GM18873 (cell line): ENCODE measurements around the gene ACOXL.
"Not testable (repeated sequence)": the region's sequence is repeated elsewhere in the genome, so short reads cannot be mapped to it uniquely, and the experiment has no call there.

ENCODE experiments used
- ATAC-seq: cut with Tn5 transposase; IDR thresholded peaks from one replicate; pipeline ENCODE4 v1.9.1; 2021; ENCODE audit warnings: mild to moderate bottlenecking, moderate library complexity, moderate number of reproducible peaks; ENCODE audit not compliant: unreplicated experiment, low FRiP score

Gene ACOXL

DNA sequence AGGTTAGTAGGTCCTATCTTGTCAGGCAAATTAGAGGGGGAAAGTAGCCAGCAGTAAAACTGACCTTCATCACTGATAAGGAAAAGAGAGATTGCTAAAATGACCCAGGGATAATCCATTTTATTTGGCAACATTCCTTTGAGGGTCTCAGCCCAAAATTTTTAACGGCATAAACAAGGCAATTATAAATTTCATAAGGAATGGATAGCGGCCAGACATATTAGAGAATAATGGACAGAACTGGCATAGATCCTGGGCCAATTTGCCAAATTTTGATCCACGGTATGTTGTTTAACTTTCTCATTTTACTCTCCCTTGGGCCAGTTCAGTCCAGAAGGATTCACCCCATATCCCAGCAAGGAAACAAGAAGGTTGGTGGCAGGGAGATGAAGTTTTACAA is 217.9 kb downstream of the ACOXL start:
- ATAC-seq: no peak

- ATAC-seq: no peak
Observed at GRCh38 chr2:110955045-110955444, 222.7 kb downstream of the ACOXL start.

DNA sequence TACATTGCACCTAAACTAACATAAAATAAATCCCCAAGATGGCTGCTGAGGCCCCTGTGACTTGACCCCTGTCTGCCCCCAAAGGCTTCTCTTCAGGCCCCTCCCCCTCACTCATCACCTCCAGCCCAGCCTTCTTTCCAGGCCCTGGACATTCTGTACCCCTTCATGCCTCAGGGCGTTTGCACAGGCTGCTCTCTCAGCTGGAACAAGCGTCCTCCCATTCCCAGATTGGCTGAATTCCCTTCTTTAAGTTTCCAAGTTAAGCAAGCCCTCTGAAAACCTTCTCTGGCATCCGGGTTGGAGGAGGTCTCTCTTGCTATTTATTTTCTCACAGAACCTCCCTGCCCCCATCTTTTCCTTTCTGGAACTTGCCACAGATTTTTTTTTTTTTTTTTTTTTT is 223.2 kb downstream of the ACOXL start:
- ATAC-seq: no peak

GRCh38 chr2:110957293-110957692 is 224.9 kb downstream of the ACOXL start:
- no peak for ATAC-seq

- ATAC-seq: no peak
Observed at GRCh38 chr2:110958346-110959119, 226.2 kb downstream of the ACOXL start.

DNA sequence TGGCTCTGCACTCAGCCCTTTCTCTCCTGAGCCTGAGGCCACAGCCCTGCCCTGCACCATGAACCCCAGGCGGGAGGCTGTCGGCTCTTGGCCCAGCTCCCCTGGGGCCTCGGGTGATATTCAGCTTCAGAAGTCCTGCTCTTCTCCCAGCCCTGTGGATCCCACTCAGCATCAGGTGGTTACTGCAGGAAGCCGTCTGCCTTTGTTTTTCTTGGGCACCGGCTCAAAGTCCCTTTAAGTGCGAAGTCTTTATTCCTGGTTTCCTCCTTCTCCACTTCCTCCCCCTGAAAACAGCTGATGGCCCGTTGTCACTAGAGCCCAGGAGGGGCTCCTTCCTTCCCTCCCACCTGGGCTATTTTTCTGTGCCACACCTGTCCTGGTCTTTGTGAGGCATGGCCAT is 226.8 kb downstream of the ACOXL start:
- ATAC-seq: no peak

- no peak for ATAC-seq
Observed at GRCh38 chr2:110960281-110960680, 227.9 kb downstream of the ACOXL start.

- no peak for ATAC-seq
Observed at GRCh38 chr2:110960954-110961353, 228.6 kb downstream of the ACOXL start.

DNA sequence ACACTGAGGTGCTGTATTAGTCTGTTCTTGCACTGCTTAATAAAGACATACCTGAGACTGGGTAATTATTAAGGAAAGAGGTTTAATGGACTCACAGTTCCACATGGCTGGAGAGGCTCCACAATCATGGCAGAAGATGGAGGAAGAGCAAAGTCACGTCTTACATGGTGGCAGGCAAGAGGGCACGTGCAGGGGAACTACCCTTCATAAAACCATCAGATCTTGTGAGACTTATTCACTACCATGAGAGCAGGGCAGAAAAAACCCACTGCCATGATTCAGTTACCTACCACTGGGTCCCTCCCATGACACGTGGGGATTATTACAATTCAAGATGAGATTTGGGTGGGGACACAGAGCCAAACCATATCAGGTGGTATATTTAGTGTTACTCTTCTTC is 229.3 kb downstream of the ACOXL start:
- not testable (repeated sequence) for ATAC-seq

- ATAC-seq: no peak
Observed at GRCh38 chr2:110969696-110970095, 237.3 kb downstream of the ACOXL start.

- ATAC-seq: no peak
Observed at GRCh38 chr2:110970201-110970600, 237.8 kb downstream of the ACOXL start.

DNA sequence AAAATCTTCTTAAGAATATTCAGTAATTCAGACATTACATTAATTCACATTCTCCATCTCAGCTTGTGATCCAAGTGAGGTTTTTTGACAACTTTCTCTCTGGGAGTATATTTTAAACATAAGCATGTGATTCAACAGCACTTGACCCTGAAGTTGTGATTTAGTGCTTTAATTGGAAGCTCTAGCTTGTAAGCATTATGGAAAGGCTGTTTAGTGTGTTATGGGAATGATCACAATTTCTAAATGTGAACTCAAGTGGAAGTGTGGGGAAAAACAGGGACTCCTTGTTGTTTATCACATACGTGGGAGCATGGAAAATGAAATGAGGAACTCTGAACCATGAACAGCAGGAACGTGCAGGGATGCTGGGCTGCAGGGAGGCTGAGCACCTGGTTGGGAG is 239.4 kb downstream of the ACOXL start:
- no peak for ATAC-seq

DNA sequence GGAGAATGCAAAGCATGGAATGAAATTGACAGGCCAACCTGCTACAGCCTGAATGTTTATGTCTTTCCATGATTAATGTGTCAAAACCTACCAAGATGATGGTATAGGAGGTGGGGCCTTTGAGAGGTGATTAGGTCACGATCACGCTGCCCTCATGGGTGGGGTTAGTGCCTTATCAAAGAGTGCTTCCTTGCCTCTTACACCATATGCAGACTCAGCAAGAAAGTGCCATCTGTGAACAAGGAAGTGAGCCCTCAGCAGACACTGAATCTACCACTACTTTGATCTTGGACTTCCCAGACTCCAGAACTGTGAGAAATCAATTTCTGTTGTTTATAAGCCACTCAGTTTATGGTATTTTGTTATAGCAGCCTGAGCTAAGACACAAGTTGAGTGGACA is 240.9 kb downstream of the ACOXL start:
- ATAC-seq: no peak

DNA sequence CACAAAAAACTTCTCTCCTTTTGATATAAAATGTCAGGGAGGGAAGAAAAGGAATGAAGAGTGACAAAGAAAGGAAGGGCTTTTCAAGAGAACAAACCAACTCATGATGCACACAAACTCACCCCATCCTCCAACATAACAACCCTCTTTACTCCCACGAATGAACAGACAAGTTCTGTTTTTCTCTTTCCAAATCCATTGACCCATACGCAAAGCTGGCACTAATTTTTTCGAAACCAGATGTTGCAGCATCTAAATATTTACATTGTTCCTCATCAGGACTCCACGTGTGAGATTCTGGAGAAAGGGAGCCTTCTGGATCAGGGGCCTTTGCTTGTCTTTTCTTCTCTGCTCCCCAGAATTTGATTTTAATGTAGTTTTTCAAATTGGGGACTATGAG is 245.0 kb downstream of the ACOXL start:
- ATAC-seq: no peak

GRCh38 chr2:110978148-110978547 is 245.8 kb downstream of the ACOXL start:
- ATAC-seq: no peak

DNA sequence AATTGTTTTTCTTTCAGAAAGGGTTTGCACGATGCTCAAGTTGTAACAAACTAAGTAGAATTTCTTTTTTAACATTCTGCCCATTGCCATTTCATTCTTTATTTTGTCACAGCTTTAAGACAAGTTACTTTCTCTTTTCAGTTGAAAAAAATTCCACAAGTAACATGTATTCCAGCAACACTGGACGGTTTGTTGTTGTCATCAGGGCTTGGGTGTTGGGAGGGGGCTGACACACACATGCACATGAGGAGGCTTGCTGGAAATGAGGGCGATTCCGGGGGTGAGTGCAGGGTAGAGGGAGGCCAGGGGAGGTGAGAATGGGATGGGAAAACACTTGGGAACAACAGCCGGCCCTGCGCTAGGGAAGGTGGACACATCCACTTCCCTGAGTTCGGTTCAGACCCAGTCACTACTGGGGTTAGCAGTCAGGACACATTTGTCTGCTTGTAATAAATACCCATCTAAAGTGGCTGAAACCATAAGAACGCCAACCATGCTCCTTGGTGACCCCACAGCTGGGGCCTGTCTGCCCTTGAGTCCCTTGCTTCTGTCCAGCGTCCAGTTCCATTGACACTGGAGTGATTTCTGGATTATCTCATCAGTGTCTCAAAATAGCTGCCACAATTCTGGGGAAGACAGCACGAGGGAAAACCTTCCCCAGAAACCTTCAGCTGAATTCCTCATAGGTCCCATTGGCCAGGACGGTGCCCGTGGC is 246.5 kb downstream of the ACOXL start:
- ATAC-seq: no peak

- ATAC-seq: no peak
Observed at GRCh38 chr2:110979471-110980338, 247.3 kb downstream of the ACOXL start.

GRCh38 chr2:110980339-110981062 is 248.1 kb downstream of the ACOXL start:
- no peak for ATAC-seq

DNA sequence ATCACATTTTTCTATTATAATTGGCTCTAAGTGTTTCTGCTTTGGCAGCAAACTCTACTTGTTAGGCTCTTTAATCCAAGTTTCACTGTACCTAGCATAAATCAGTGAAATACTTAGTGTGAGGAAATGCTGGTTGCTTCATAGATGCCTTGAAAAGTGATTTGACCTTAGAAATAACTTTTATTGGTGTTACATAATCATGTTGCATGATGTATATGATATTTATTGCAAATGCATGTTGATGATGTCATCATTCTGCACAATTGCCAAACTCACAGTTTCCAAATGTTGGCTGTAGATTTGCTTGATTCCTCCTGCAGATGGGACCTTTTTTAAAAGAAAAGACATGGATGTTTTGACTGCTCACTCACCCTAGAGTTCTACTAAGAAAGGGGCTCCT is 250.8 kb downstream of the ACOXL start:
- ATAC-seq: no peak

GRCh38 chr2:110984694-110985490 is 252.5 kb downstream of the ACOXL start:
- ATAC-seq: no peak
